Bronchial epithelial cell (primary cell): ENCODE data around the gene ELMO3. TPM values are rescaled to one million over a fixed set of nuclear protein-coding genes. Genes with fewer than 3 reads are reported as not detected.
A peak's percentile ranks its signal among the peaks of the same experiment; 100 is the strongest.

Experiments used
- DNase-seq: peaks from one replicate; pipeline ENCODE4 v3.0.0-alpha.2; 2010; ENCODE audit warnings: low read depth
- FAIRE-seq: peaks from 2 replicates; lab custom pipeline; 2011; peaks lifted over from hg19 to GRCh38; lab: Jason Lieb, UNC
- H3K27me3 ChIP-seq: 2 replicates; pipeline ENCODE4 v1.5.1; 2011; ENCODE audit warnings: low read length; ENCODE audit not compliant: control insufficient read depth, insufficient read depth
- H3K36me3 ChIP-seq: 2 replicates; pipeline ENCODE4 v1.5.1; 2011; ENCODE audit warnings: low read length; ENCODE audit not compliant: control insufficient read depth, insufficient read depth
- H3K4me3 ChIP-seq: 2 replicates; pipeline ENCODE4 v1.5.1; 2011; ENCODE audit warnings: mild to moderate bottlenecking, low read depth, low read length, control low read depth
- CTCF ChIP-seq: IDR thresholded peaks from 2 replicates; pipeline ENCODE4 v1.5.1; 2011; ENCODE audit warnings: mild to moderate bottlenecking, moderate library complexity, low read length, control low read depth, inconsistent platforms; ENCODE audit not compliant: insufficient read depth, severe bottlenecking
- total RNA-seq: library from RNA; depleted of rRNA; stranded (reverse); fragments of >200 nt; gene quantifications from 2 replicates; pipeline ENCODE4 v1.2.1, GENCODE V29; 2014

Gene ELMO3
- total RNA-seq, 1 donor from 2014 or later: 44.0 TPM

GRCh38 chr16:67244387-67245185 is 45.7 kb downstream of the ELMO3 start:
- Histone ChIP-seq H3K36me3 (no peaks in the 10 kb centered on the region), H3K4me3 (no peak overlapping the region), H3K27me3 (no peaks in the 10 kb centered on the region)
- TF ChIP-seq CTCF: no peak
- peak; percentile 92 for DNase-seq
- FAIRE-seq: no peak

- no peak for FAIRE-seq
- Histone ChIP-seq H3K4me3 (no peak overlapping the region), H3K36me3 (no peaks in the 10 kb centered on the region), H3K27me3 (no peaks in the 10 kb centered on the region)
- no peak for DNase-seq
- no peak for TF ChIP-seq CTCF
These were observed 46.3 kb downstream of the ELMO3 start for GRCh38 chr16:67245186-67245585.

- DNase-seq (peak; percentile 32), FAIRE-seq (no peak)
- H3K36me3 ChIP-seq: no peaks in the 10 kb centered on the region
- peak overlapping the region; percentile 72 for H3K4me3 ChIP-seq
- no peaks in the 10 kb centered on the region for H3K27me3 ChIP-seq
- TF ChIP-seq CTCF: no peak
These were observed 46.7 kb downstream of the ELMO3 start for GRCh38 chr16:67245674-67246080.

DNA sequence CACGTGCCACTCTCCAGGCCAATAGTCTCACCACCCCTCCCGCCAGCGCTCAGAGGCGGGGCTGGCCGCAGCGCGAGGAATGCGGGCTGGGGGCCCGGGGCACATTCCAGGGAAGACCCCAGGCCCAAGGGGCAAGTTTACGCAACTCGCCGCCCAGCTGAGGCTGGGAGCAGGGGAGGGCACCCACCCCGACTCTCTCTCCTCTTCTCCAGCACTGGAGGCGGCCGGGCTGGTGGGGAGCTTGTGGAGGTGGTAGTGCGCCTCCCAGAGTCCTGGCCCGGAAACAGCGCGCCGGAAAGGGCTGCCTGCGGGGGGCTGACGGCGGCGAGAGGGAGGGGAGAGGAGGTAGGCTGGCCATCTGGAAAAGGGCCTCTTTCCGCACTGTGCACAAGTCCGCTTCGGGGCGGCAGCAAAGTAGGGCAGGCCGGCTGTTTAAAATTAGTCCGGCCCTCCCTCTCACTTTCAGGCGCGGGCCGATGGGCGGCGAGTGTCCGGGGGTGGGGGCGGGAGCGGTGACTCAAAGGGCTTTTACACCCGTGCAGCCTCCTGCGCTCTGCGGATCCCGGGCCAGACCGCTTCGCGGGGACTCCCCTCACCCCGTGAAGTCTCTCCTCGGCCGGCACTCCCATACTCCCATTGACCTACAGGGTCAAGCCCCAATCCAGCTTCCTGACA is 47.3 kb downstream of the ELMO3 start:
- no peak for DNase-seq
- FAIRE-seq: no peak
- Histone ChIP-seq H3K27me3 (no peaks in the 10 kb centered on the region), H3K4me3 (peak overlapping the region; percentile 72), H3K36me3 (no peaks in the 10 kb centered on the region)
- peak; percentile 41 for TF ChIP-seq CTCF

DNA sequence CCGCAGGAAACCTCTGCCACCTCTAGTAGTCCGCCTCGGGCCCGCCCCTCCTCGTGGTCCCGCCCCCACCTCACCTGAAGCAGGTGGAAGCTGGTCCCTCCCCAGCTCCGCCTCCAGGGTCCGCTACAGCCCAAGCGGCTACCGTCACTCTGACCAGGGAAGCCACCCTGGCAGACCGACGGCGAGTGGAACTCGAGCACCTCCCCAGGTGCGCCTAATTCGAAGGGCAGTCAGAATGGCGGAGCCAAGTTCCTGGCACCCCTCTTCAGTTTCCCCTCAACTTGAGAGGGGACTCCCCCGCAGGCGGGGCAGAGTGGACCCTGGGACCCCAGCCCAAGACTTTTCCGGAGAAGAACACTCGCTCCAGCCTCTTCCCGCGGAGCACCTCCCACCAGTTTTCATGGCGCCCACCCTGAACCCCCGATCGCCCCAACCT is 47.8 kb downstream of the ELMO3 start:
- H3K27me3 ChIP-seq: no peaks in the 10 kb centered on the region
- H3K4me3 ChIP-seq: peak overlapping the region; percentile 72
- DNase-seq (peak; percentile 81), FAIRE-seq (no peak)
- peak; percentile 26 for TF ChIP-seq CTCF
- no peaks in the 10 kb centered on the region for H3K36me3 ChIP-seq
